Stomach smooth muscle (tissue), 2 donors: ENCODE data around the gene ZRANB2.

ENCODE experiments used
- H3K27ac ChIP-seq: one replicate; pipeline ENCODE4 v1.7.0; 2013; ENCODE audit warnings: mild to moderate bottlenecking, low read length, inconsistent platforms
- H3K27me3 ChIP-seq, 2 donors: one replicate each; pipeline ENCODE4 v1.7.0; 2013; ENCODE audit warnings: low read length in 2 of 2; ENCODE audit not compliant: insufficient read depth in 2 of 2, control insufficient read depth in 1 of 2
- H3K36me3 ChIP-seq, 2 donors: one replicate each; pipeline ENCODE4 v1.7.0; 2013; ENCODE audit warnings: low read length in 2 of 2; ENCODE audit not compliant: control insufficient read depth in 2 of 2, insufficient read depth in 2 of 2
- H3K4me1 ChIP-seq: one replicate; pipeline ENCODE4 v1.7.0; 2013; ENCODE audit warnings: low read length; ENCODE audit not compliant: control insufficient read depth, insufficient read depth
- H3K4me3 ChIP-seq, 2 donors: one replicate each; pipeline ENCODE4 v1.7.0; 2013; ENCODE audit warnings: low read length in 2 of 2
- H3K9ac ChIP-seq, 2 donors: one replicate each; pipeline ENCODE4 v1.7.0; 2013; ENCODE audit warnings: low read length in 2 of 2, mild to moderate bottlenecking in 1 of 2
- H3K9me3 ChIP-seq, 2 donors: one replicate each; pipeline ENCODE4 v1.7.0; 2013; ENCODE audit warnings: low read length in 2 of 2; ENCODE audit not compliant: control insufficient read depth in 2 of 2
- donor health status: healthy.
- donor health status: Pancreatic carcinoma.

Gene ZRANB2

GRCh38 chr1:71089536-71090270 lies 8.9 kb upstream of the ZRANB2 start:
- Histone ChIP-seq H3K4me3 (no peak overlapping the region), H3K27ac (no peak overlapping the region), H3K9me3 (no peaks in the 10 kb centered on the region), H3K9ac (no peak overlapping the region), H3K4me1 (peaks cover 4% of the 10 kb centered on the region), H3K27me3 (no peaks in the 10 kb centered on the region), H3K36me3 (no peaks in the 10 kb centered on the region)

GRCh38 chr1:71088645-71089287 lies 7.9 kb upstream of the ZRANB2 start:
- Histone ChIP-seq H3K36me3 (no peaks in the 10 kb centered on the region), H3K9ac (no peak overlapping the region), H3K4me1 (peaks cover 4% of the 10 kb centered on the region), H3K27me3 (no peaks in the 10 kb centered on the region), H3K4me3 (no peak overlapping the region), H3K9me3 (no peaks in the 10 kb centered on the region), H3K27ac (no peak overlapping the region)

GRCh38 chr1:71087713-71088112 lies 6.9 kb upstream of the ZRANB2 start:
- Histone ChIP-seq H3K9ac (no peak overlapping the region), H3K27ac (no peak overlapping the region), H3K4me3 (no peak overlapping the region), H3K36me3 (no peaks in the 10 kb centered on the region), H3K4me1 (peaks cover 4% of the 10 kb centered on the region), H3K9me3 (no peaks in the 10 kb centered on the region), H3K27me3 (no peaks in the 10 kb centered on the region)

- Histone ChIP-seq H3K27ac (no peak overlapping the region), H3K9me3 (no peaks in the 10 kb centered on the region), H3K27me3 (no peaks in the 10 kb centered on the region)
These were observed 6.2 kb upstream of the ZRANB2 start for GRCh38 chr1:71087060-71087459.

GRCh38 chr1:71086331-71086730 lies 5.5 kb upstream of the ZRANB2 start:
- Histone ChIP-seq H3K36me3 (no peaks in the 10 kb centered on the region), H3K9ac (no peak overlapping the region), H3K4me1 (peaks cover 4% of the 10 kb centered on the region), H3K27me3 (no peaks in the 10 kb centered on the region), H3K9me3 (no peaks in the 10 kb centered on the region), H3K27ac (no peak overlapping the region), H3K4me3 (no peak overlapping the region)

More at GRCh38 chr1:71087060-71087459, 6.2 kb upstream of the ZRANB2 start:
- Histone ChIP-seq H3K4me3 (no peak overlapping the region), H3K9ac (no peak overlapping the region), H3K36me3 (no peaks in the 10 kb centered on the region), H3K4me1 (peaks cover 4% of the 10 kb centered on the region)

- Histone ChIP-seq H3K36me3 (no peaks in the 10 kb centered on the region), H3K4me3 (no peak overlapping the region), H3K4me1 (peaks cover 3% of the 10 kb centered on the region), H3K9ac (no peak overlapping the region), H3K9me3 (no peaks in the 10 kb centered on the region), H3K27me3 (no peaks in the 10 kb centered on the region), H3K27ac (no peak overlapping the region)
These were observed 2.4 kb upstream of the ZRANB2 start for GRCh38 chr1:71083271-71083670.

- peak overlapping the region; percentile 91 to 94 for H3K4me3 ChIP-seq
- no peak overlapping the region for H3K9ac ChIP-seq
- H3K27ac ChIP-seq: no peak overlapping the region
- no peaks in the 10 kb centered on the region for H3K9me3 ChIP-seq
- peaks cover 3% of the 10 kb centered on the region for H3K4me1 ChIP-seq
- H3K27me3 ChIP-seq: no peaks in the 10 kb centered on the region
- H3K36me3 ChIP-seq: peaks cover 3 to 4% of the 10 kb centered on the region in 2 donors
These were observed 854 bp upstream of the ZRANB2 start for GRCh38 chr1:71081697-71082080.

GRCh38 chr1:71080230-71080738 lies 551 bp downstream of the ZRANB2 start:
- Histone ChIP-seq H3K27me3 (no peaks in the 10 kb centered on the region), H3K27ac (peak overlapping the region; percentile 88), H3K4me3 (peak overlapping the region; percentile 91 to 94), H3K9ac (peak overlapping the region; percentile 83 to 95), H3K9me3 (no peaks in the 10 kb centered on the region), H3K4me1 (peaks cover 3% of the 10 kb centered on the region), H3K36me3 (peaks cover 15 to 17% of the 10 kb centered on the region in 2 donors)

- H3K27ac ChIP-seq: no peak overlapping the region
- H3K4me3 ChIP-seq: no peak overlapping the region
- no peak overlapping the region for H3K9ac ChIP-seq
- H3K4me1 ChIP-seq: peaks cover 2% of the 10 kb centered on the region
- H3K9me3 ChIP-seq: no peaks in the 10 kb centered on the region
- peaks cover 34 to 40% of the 10 kb centered on the region in 2 donors for H3K36me3 ChIP-seq
- H3K27me3 ChIP-seq: no peaks in the 10 kb centered on the region
These were observed 6.2 kb downstream of the ZRANB2 start for GRCh38 chr1:71074681-71075080.

- Histone ChIP-seq H3K27me3 (no peaks in the 10 kb centered on the region), H3K27ac (no peak overlapping the region), H3K36me3 (peaks cover 39 to 49% of the 10 kb centered on the region in 2 donors), H3K9me3 (no peaks in the 10 kb centered on the region), H3K4me1 (no peaks in the 10 kb centered on the region), H3K9ac (no peak overlapping the region), H3K4me3 (no peak overlapping the region)
These were observed 8.6 kb downstream of the ZRANB2 start for GRCh38 chr1:71072273-71072672.

GRCh38 chr1:71071720-71072119 lies 9.1 kb downstream of the ZRANB2 start:
- Histone ChIP-seq H3K4me3 (no peak overlapping the region), H3K9ac (no peak overlapping the region), H3K27me3 (no peaks in the 10 kb centered on the region), H3K36me3 (peaks cover 39 to 51% of the 10 kb centered on the region in 2 donors), H3K9me3 (no peaks in the 10 kb centered on the region), H3K4me1 (no peaks in the 10 kb centered on the region), H3K27ac (no peak overlapping the region)
